ENCODE results near the gene PPIL4.

- TF ChIP-seq POLR2A (IDR thresholded peaks at IDR 0.05; ENCODE audit: low read depth) (no peak), CTCF (IDR thresholded peaks at IDR 0.05) (peak in 2 of 3 experiments; percentile 6 to 26), POLR2AphosphoS5 (IDR thresholded peaks at IDR 0.05) (peak in 1 of 2 donors; percentile 23), EP300 (IDR thresholded peaks at IDR 0.05) (no peak)
Observed at GRCh38 chr6:149484733-149485700, 60.8 kb downstream of the PPIL4 start, which contains the start of gene ZC3H12D.

Data from esophagus muscularis mucosa (tissue), 4 donors.